ENCODE data around the gene HELQ. TPM values are rescaled to one million over a fixed set of nuclear protein-coding genes. Genes with fewer than 3 reads are reported as not detected.
"Not testable (repeated sequence)": the region's sequence is repeated elsewhere in the genome, so short reads cannot be mapped to it uniquely, and the experiment has no call there.

HELQ gene
- total RNA-seq, 1 donor from 2014 or later, result 15.7 TPM

DNA sequence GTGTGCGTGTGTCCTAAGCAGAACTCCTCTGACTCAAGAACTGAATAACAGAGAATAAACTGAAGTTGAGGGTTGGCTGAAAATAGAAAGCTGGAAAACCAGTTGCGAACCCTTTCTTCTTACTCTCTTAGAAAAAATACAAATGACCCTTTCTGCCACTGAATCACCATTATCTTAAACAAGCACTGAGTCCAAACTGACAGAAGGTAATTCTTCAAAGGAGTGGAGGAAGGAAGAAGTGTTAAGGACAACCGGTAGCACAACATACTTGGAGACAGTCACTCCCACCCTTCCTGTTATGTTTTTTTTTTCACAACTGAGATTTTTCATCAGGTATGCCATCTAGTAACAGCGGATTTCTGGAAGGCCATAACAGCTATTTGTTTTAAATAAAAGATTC lies 38.1 kb downstream of the HELQ start:
- Mint-ChIP-seq H3K27me3 (ENCODE audit: low read depth) (no peaks in the 10 kb centered on the region), H3K4me1 (no peaks in the 10 kb centered on the region), H3K9me3 (no peaks in the 10 kb centered on the region), H3K36me3 (ENCODE audit: low read depth) (peaks cover 16% of the 10 kb centered on the region), H3K4me3 (no peak overlapping the region), H3K27ac (ENCODE audit: unreplicated experiment) (no peak overlapping the region)
- DNase-seq (ENCODE audit: low read depth, low spot score), result no peak
- TF ChIP-seq, protein P1, sequence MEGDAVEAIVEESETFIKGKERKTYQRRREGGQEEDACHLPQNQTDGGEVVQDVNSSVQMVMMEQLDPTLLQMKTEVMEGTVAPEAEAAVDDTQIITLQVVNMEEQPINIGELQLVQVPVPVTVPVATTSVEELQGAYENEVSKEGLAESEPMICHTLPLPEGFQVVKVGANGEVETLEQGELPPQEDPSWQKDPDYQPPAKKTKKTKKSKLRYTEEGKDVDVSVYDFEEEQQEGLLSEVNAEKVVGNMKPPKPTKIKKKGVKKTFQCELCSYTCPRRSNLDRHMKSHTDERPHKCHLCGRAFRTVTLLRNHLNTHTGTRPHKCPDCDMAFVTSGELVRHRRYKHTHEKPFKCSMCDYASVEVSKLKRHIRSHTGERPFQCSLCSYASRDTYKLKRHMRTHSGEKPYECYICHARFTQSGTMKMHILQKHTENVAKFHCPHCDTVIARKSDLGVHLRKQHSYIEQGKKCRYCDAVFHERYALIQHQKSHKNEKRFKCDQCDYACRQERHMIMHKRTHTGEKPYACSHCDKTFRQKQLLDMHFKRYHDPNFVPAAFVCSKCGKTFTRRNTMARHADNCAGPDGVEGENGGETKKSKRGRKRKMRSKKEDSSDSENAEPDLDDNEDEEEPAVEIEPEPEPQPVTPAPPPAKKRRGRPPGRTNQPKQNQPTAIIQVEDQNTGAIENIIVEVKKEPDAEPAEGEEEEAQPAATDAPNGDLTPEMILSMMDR (conservative IDR thresholded peaks at IDR 0.05), result no peak

DNA sequence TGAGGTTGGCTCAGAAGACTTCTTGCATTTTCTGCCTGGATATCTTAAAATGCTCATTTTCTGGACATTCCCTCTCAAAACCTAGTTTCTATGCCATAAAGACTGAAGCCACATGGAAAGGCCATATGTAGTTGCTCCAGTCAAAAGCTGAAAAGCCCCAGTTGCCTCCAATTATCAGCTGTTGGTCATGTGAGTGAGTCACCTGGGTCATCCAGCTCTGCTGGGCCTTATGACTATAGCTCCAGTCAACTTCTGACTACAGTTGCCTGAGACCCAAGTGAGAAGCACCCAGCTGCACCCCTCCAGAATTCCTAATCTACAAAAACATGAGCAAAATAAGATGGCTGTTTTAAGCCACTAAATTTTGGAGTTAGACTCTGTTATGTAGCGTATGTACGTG lies 41.9 kb downstream of the HELQ start:
- TF ChIP-seq, protein P1 (conservative IDR thresholded peaks at IDR 0.05), result no peak
- DNase-seq (ENCODE audit: low read depth, low spot score), result no peak
- Mint-ChIP-seq H3K4me3 (no peak overlapping the region), H3K36me3 (ENCODE audit: low read depth) (peaks cover 14% of the 10 kb centered on the region), H3K9me3 (no peaks in the 10 kb centered on the region), H3K4me1 (no peaks in the 10 kb centered on the region), H3K27me3 (ENCODE audit: low read depth) (no peaks in the 10 kb centered on the region), H3K27ac (ENCODE audit: unreplicated experiment) (no peak overlapping the region)

DNA sequence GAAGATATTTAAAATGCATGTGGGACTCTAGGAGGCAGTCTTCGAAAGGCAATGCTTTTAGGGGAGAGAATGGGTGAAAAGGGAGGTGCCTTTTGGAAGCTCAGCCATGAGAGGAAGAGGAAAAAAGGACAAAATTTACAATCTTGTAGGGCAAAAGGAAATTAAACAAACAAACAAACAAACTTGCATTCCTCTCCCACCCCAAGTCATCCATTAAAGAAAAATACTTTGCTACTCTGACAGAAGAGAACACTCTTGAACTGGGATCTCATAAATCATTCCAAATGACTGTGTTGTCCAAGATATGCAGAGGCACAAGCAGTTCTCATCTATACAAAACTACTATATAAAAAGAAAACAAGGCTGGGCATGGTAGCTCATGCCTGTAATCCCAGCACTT lies 46.7 kb downstream of the HELQ start:
- Mint-ChIP-seq H3K4me1 (no peaks in the 10 kb centered on the region), H3K36me3 (ENCODE audit: low read depth) (peaks cover 8% of the 10 kb centered on the region), H3K4me3 (no peak overlapping the region), H3K27me3 (ENCODE audit: low read depth) (no peaks in the 10 kb centered on the region), H3K27ac (ENCODE audit: unreplicated experiment) (no peak overlapping the region), H3K9me3 (no peaks in the 10 kb centered on the region)
- DNase-seq (ENCODE audit: low read depth, low spot score), result no peak
- TF ChIP-seq, protein P1 (conservative IDR thresholded peaks at IDR 0.05), result no peak

DNA sequence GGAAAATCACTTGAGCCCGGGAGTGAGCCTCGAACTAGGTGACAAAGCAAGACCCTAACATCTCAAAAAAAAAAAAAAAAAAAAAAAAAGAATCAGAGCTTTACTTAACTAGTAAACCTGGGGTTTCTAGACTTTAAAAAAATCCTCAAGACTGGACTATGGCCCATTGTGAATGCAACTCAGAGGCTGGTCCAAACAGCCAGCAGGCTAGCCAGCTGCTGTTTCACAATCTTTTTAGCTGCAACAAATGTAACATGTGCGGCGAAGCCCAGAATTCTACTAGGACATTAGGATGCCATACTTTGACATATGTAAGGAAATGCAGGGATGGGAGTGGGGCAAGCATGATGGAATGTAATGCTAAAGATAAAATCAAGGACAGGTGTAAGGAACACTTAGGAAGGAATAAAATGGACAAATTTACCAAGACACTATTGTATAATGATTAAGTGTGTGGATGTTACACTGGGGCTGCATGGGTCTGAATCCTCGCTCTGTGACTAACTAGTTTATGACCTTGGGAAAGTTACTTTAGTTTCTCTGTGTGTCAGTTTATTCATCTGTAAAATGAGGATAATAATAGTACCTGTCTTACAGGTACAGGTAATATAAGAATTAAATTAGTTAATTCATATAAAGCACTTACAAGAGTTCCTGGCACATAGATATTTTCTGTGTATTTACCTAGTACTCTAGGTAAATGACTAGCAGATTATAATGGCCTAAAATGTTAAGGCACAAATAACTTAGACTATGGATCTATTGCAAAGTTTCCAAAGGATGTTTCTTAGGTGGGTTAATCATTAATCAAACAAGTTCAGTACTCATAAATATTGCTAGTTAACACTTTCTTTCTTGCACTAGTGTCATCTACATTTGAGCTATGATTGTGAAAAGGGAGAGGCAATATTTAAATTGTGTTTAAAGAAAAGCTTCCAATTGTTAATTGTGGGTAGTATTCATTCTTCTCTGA lies 49.5 kb downstream of the HELQ start:
- Mint-ChIP-seq H3K4me3 (no peak overlapping the region), H3K9me3 (no peaks in the 10 kb centered on the region), H3K27ac (ENCODE audit: unreplicated experiment) (no peak overlapping the region), H3K4me1 (no peaks in the 10 kb centered on the region), H3K36me3 (ENCODE audit: low read depth) (peaks cover 6% of the 10 kb centered on the region), H3K27me3 (ENCODE audit: low read depth) (no peaks in the 10 kb centered on the region)
- TF ChIP-seq, protein P1 (conservative IDR thresholded peaks at IDR 0.05), result no peak
- no peak for DNase-seq (ENCODE audit: low read depth, low spot score)

DNA sequence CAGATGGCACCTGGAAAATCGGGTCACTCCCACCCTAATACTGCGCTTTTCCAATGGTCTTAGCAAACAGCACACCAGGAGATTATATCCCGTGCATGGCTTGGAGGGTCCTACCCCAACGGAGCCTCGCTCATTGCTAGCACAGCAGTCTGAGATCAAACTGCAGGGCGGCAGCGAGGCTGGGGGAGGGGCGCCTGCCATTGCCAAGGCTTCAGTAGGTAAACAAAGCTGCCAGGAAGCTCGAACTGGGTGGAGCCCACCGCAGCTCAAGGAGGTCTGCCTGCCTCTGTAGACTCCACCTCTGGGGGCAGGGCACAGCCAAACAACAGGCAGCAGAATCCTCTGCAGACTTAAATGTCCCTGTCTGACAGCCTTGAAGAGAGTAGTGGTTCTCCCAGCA lies 57.5 kb downstream of the HELQ start:
- not testable (repeated sequence) for DNase-seq (ENCODE audit: low read depth, low spot score); H3K4me1 Mint-ChIP-seq; H3K9me3 Mint-ChIP-seq; H3K27me3 Mint-ChIP-seq (ENCODE audit: low read depth); H3K4me3 Mint-ChIP-seq; H3K27ac Mint-ChIP-seq (ENCODE audit: unreplicated experiment)
- H3K36me3 Mint-ChIP-seq (ENCODE audit: low read depth), result peaks cover 22% of the 10 kb centered on the region

DNA sequence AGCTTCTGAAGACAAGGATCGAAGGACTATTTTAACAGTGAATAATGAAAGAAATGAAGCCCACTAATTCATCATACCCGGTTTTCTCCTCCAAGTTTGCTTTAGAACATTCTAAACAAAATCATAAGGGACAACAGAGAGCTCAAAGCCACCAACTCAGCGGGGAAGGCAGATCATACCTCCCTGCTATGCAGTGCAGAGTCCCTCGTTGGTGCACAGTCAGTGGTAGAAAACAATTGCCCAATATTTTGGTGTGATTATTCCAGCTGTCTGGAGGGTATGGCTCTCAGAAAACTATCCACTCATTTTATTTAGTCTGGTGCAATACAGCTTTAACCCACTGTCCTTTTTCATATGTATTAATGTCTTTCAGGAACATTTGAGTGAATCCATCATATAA lies 61.7 kb downstream of the HELQ start:
- TF ChIP-seq, protein P1 (conservative IDR thresholded peaks at IDR 0.05), result no peak
- no peak for DNase-seq (ENCODE audit: low read depth, low spot score)
- H3K4me3 Mint-ChIP-seq, result no peak overlapping the region
- H3K27ac Mint-ChIP-seq (ENCODE audit: unreplicated experiment), result no peak overlapping the region
- no peaks in the 10 kb centered on the region for H3K4me1 Mint-ChIP-seq
- H3K27me3 Mint-ChIP-seq (ENCODE audit: low read depth), result peaks cover 2% of the 10 kb centered on the region
- no peaks in the 10 kb centered on the region for H3K9me3 Mint-ChIP-seq
- H3K36me3 Mint-ChIP-seq (ENCODE audit: low read depth), result peaks cover 7% of the 10 kb centered on the region

All from neural crest cell (in vitro differentiated cells).